NB4 (cell line): Measurements from ENCODE around the gene COG3.

Source experiments
- DNase-seq: peaks from one replicate; pipeline ENCODE4 v3.0.0; 2010; ENCODE audit warnings: low read depth
- H3K4me3 ChIP-seq: one replicate; pipeline ENCODE4 v1.5.1; 2011; ENCODE audit warnings: mild to moderate bottlenecking, low read depth, low read length, moderate library complexity
- MYC ChIP-seq: IDR thresholded peaks from 2 replicates; pipeline ENCODE4 v1.6.1; 2011; ENCODE audit warnings: low read depth, low read length
- POLR2A ChIP-seq: IDR thresholded peaks from 2 replicates; pipeline ENCODE4 v1.6.1; 2011; ENCODE audit warnings: mild to moderate bottlenecking; ENCODE audit not compliant: insufficient read length; ENCODE audit errors: extremely low read depth
- TF ChIP-seq, protein P1 (sequence below): IDR thresholded peaks from 2 replicates; pipeline ENCODE4 v1.6.1; 2011; ENCODE audit warnings: low read depth, low read length
- TF ChIP-seq, protein P2 (sequence below): IDR thresholded peaks from one replicate; pipeline ENCODE4 v1.5.1; 2012; ENCODE audit warnings: low read depth, low read length

The COG3 gene

DNA sequence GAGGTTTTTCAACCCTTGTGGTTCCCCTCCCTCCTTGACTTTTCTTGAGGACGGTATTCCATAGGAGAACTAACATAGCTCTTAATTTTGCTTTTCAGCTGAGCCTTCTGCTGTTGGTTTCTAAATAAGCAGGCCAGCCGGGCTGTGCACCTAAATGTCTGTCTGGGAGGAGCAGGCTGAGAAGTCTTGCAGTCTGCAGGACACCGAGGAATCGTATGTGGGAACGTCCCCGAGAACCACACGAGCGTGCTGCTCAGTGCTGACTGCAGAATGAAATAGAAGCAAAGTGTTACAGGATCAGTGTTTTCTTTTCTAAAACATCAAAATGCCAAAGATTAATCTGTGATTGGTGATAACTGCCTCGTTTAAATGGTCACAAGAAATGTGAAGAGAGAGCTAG is 69.9 kb downstream of the COG3 start:
- no peak for DNase-seq
- H3K4me3 ChIP-seq: no peak overlapping the region
- TF ChIP-seq, protein P1, sequence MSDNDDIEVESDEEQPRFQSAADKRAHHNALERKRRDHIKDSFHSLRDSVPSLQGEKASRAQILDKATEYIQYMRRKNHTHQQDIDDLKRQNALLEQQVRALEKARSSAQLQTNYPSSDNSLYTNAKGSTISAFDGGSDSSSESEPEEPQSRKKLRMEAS: no peak
- no peak for TF ChIP-seq POLR2A
- TF ChIP-seq, protein P2, sequence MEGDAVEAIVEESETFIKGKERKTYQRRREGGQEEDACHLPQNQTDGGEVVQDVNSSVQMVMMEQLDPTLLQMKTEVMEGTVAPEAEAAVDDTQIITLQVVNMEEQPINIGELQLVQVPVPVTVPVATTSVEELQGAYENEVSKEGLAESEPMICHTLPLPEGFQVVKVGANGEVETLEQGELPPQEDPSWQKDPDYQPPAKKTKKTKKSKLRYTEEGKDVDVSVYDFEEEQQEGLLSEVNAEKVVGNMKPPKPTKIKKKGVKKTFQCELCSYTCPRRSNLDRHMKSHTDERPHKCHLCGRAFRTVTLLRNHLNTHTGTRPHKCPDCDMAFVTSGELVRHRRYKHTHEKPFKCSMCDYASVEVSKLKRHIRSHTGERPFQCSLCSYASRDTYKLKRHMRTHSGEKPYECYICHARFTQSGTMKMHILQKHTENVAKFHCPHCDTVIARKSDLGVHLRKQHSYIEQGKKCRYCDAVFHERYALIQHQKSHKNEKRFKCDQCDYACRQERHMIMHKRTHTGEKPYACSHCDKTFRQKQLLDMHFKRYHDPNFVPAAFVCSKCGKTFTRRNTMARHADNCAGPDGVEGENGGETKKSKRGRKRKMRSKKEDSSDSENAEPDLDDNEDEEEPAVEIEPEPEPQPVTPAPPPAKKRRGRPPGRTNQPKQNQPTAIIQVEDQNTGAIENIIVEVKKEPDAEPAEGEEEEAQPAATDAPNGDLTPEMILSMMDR: no peak

GRCh38 chr13:45536224-45536623 is 71.5 kb downstream of the COG3 start:
- no peak overlapping the region for H3K4me3 ChIP-seq
- TF ChIP-seq, protein P1: no peak
- TF ChIP-seq MYC (no peak), POLR2A (no peak)
- TF ChIP-seq, protein P2: no peak
- no peak for DNase-seq

DNA sequence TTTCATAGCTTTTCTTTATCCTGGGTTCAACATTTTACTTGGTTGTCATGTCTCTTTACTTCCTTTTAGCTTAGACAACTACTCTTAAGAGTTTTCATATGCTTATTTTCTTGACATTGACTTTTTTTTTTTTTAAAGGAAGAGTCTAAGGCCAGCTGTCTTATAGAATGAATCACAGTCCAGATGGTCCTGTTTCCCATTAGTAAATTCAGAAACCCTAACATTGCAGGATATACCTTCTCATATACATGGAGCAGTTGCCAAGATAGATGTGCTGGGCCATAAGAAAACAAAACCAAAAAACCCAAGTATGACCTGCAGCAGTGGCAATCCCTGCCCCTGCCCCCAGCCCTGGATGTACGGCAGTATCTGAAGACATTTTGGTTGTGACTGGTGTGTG is 72.8 kb downstream of the COG3 start:
- H3K4me3 ChIP-seq: no peak overlapping the region
- DNase-seq: no peak
- TF ChIP-seq MYC (no peak), POLR2A (no peak)
- TF ChIP-seq, protein P1: no peak
- TF ChIP-seq, protein P2: no peak

GRCh38 chr13:45538382-45538781 is 73.6 kb downstream of the COG3 start:
- DNase-seq: no peak
- TF ChIP-seq, protein P2: no peak
- TF ChIP-seq MYC (no peak), POLR2A (no peak)
- TF ChIP-seq, protein P1: no peak

DNA sequence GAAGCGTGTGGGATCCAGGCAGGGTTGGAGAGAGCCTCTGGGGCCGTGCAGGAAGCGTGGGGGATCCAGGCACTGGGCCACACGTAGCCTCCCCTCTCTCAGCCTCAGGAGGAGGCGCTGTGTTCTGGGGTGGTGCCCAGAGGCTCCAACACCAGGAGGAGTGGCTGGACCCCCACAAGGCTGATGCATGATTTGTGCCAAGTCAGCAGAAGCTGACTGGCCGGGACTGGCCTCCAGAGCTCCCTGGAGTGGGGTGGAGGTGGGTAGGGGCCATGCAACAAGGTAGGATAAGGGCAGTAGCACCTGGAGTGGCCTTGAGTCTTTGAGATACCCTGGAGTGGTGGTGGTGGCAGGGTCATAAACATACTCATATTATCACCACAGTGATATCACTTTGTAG is 75.5 kb downstream of the COG3 start:
- no peak overlapping the region for H3K4me3 ChIP-seq
- DNase-seq: no peak
- TF ChIP-seq, protein P1: no peak
- TF ChIP-seq MYC (no peak), POLR2A (no peak)
- TF ChIP-seq, protein P2: no peak

More at GRCh38 chr13:45538382-45538781, 73.6 kb downstream of the COG3 start:
- H3K4me3 ChIP-seq: no peak overlapping the region

DNA sequence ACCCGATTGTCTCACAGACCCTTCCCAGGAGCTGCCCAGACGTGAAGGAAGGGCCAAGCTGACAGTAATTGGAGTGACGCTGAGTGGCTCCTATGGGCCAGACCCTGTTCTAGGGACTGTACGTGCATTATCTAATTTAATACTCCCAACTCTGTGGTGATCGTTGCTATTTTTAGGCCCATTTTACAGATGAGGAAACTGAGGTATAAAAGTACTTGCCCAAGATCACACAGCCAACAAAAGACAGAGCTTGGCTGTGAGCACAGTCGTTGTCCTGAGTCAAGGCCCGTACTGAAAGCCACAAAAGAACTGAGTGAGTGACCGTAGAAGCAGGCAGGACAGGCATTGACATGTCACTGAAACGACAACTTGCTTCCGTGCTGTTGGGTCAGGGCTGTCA is 76.1 kb downstream of the COG3 start:
- no peak for DNase-seq
- TF ChIP-seq, protein P2: no peak
- TF ChIP-seq MYC (no peak), POLR2A (no peak)
- TF ChIP-seq, protein P1: no peak
- H3K4me3 ChIP-seq: no peak overlapping the region
